Natural killer cell (primary cell): Measurements from ENCODE around the gene XIAP. TPM values are rescaled to one million over a fixed set of nuclear protein-coding genes. Genes with fewer than 3 reads are reported as not detected.
A peak's percentile ranks its signal among the peaks of the same experiment; 100 is the strongest.

Experiments
- ATAC-seq, 3 donors: fragments of 150-1000 bp in 2 of 3; fragments of 200-7000 bp in 1 of 3; cut with Tn5 transposase; 1 replicate in 1 of 3; 2 replicates in 2 of 3; pipeline ENCODE4 v1.10.0; 2021; ENCODE audit warnings: mild to moderate bottlenecking in 2 of 3, moderate library complexity in 2 of 3
- DNase-seq, 2 donors: peaks; one replicate each; pipeline versions ENCODE4 v3.0.0 to v3.0.0-alpha.2; 2013 to 2021; ENCODE audit warnings: mixed read lengths in 1 of 2
- H3K27ac ChIP-seq: one replicate; pipeline ENCODE4 v1.5.1; 2013; ENCODE audit warnings: mild to moderate bottlenecking, low read length
- H3K27me3 ChIP-seq: one replicate; pipeline ENCODE4 v1.6.1; 2013; ENCODE audit warnings: low read length; ENCODE audit not compliant: control insufficient read depth, insufficient read depth
- H3K36me3 ChIP-seq: one replicate; pipeline ENCODE4 v1.6.1; 2013; ENCODE audit warnings: low read length; ENCODE audit not compliant: control insufficient read depth, insufficient read depth
- H3K4me1 ChIP-seq: one replicate; pipeline ENCODE4 v1.6.1; 2013; ENCODE audit warnings: low read length; ENCODE audit not compliant: control insufficient read depth, insufficient read depth
- H3K4me3 ChIP-seq: one replicate; pipeline ENCODE4 v1.5.1; 2013; ENCODE audit warnings: low read length
- H3K9me3 ChIP-seq: one replicate; pipeline ENCODE4 v1.6.1; 2013; ENCODE audit warnings: low read length; ENCODE audit not compliant: control insufficient read depth, insufficient read depth
- H3K27ac Mint-ChIP-seq, 2 donors: one replicate each; pipeline ENCODE4 v1.8.0; 2022; ENCODE audit warnings: mild to moderate bottlenecking in 2 of 2, mixed read lengths in 2 of 2, moderate library complexity in 1 of 2
- H3K27me3 Mint-ChIP-seq, 2 donors: one replicate each; pipeline ENCODE4 v1.8.0; 2022; ENCODE audit warnings: low read depth in 2 of 2, mixed read lengths in 2 of 2
- H3K36me3 Mint-ChIP-seq: one replicate; pipeline ENCODE4 v1.8.0; 2022; ENCODE audit warnings: mixed read lengths
- H3K4me1 Mint-ChIP-seq, 2 donors: one replicate each; pipeline ENCODE4 v1.8.0; 2022; ENCODE audit warnings: mixed read lengths in 2 of 2
- H3K4me3 Mint-ChIP-seq: one replicate; pipeline ENCODE4 v1.8.0; 2022; ENCODE audit warnings: mild to moderate bottlenecking, moderate library complexity, mixed read lengths
- H3K9me3 Mint-ChIP-seq, 2 donors: one replicate each; pipeline ENCODE4 v1.8.0; 2022; ENCODE audit warnings: mixed read lengths in 2 of 2
- CTCF ChIP-seq: fragments of 200-600 bp; IDR thresholded peaks from one replicate; pipeline ENCODE4 v1.8.0; 2022; ENCODE audit warnings: antibody characterized with exemption
- WGBS: methylation state at CpG from one replicate; pipeline ENCODE4 v1.1.7; 2013; ENCODE audit warnings: missing lambda C conversion rate; ENCODE audit not compliant: insufficient coverage; 5-methylcytosine and 5-hydroxymethylcytosine counted together
- intact Hi-C: fragments of 100-400 bp; cut with micrococcal nuclease; formaldehyde crosslinking; loops from one replicate; pipeline ENCODE4 v1.14.2; 2022
- total RNA-seq, 4 donors: library from RNA; stranded (reverse); fragments of 120-200 nt in 1 of 4; gene quantifications; one replicate each; pipeline versions ENCODE4 v1.2.3 to v1.2.4, GENCODE V29; 2013 to 2022

XIAP gene
- total RNA-seq, 3 donors from 2014 or later (not counting 1 experiment from before 2014, with no cell fraction given): 32.2 to 44.9 (median 40.2) TPM

- no peaks in the 10 kb centered on the region for H3K9me3 Mint-ChIP-seq
- intact Hi-C loops: no loop called here
- DNase-seq: no peak
- no CpG with 5 or more reads among the region's 4 CpGs for WGBS
- Histone ChIP-seq H3K27me3 (no peaks in the 10 kb centered on the region), H3K4me3 (no peak overlapping the region), H3K36me3 (peaks cover 5% of the 10 kb centered on the region), H3K27ac (no peak overlapping the region), H3K9me3 (no peaks in the 10 kb centered on the region), H3K4me1 (no peaks in the 10 kb centered on the region)
- H3K4me1 Mint-ChIP-seq: peaks cover 0 to 14% of the 10 kb centered on the region in 2 donors
- TF ChIP-seq CTCF: no peak
- no peak overlapping the region for H3K4me3 Mint-ChIP-seq
- H3K27ac Mint-ChIP-seq: peak overlapping the region in 1 of 2 donors; percentile 58
- no peaks in the 10 kb centered on the region for H3K36me3 Mint-ChIP-seq
- ATAC-seq: no peak
- no peaks in the 10 kb centered on the region for H3K27me3 Mint-ChIP-seq
Observed at GRCh38 chrX:123909523-123909922, 49.7 kb downstream of the XIAP start.

GRCh38 chrX:123917069-123917468, 57.2 kb downstream of the XIAP start:
- ATAC-seq (no peak), DNase-seq (no peak)
- H3K4me1 ChIP-seq: no peaks in the 10 kb centered on the region
- Mint-ChIP-seq H3K4me3 (no peak overlapping the region), H3K9me3 (no peaks in the 10 kb centered on the region), H3K36me3 (no peaks in the 10 kb centered on the region), H3K27ac (no peak overlapping the region), H3K27me3 (no peaks in the 10 kb centered on the region), H3K4me1 (no peaks in the 10 kb centered on the region)
- H3K27ac ChIP-seq: no peak overlapping the region
- no peak overlapping the region for H3K4me3 ChIP-seq
- intact Hi-C loops: no loop called here
- H3K9me3 ChIP-seq: no peaks in the 10 kb centered on the region
- H3K36me3 ChIP-seq: no peaks in the 10 kb centered on the region
- H3K27me3 ChIP-seq: no peaks in the 10 kb centered on the region
- TF ChIP-seq CTCF: no peak

- no peak overlapping the region for H3K4me3 ChIP-seq
- WGBS: 100% methylated on average over 2 of the region's 4 CpGs
- no peak for ATAC-seq
- Mint-ChIP-seq H3K27me3 (no peaks in the 10 kb centered on the region), H3K4me3 (no peak overlapping the region), H3K4me1 (no peaks in the 10 kb centered on the region), H3K9me3 (no peaks in the 10 kb centered on the region), H3K27ac (no peak overlapping the region), H3K36me3 (no peaks in the 10 kb centered on the region)
- no peaks in the 10 kb centered on the region for H3K27me3 ChIP-seq
- H3K27ac ChIP-seq: no peak overlapping the region
- H3K4me1 ChIP-seq: no peaks in the 10 kb centered on the region
- no peak for TF ChIP-seq CTCF
- intact Hi-C loops: no loop called here
- H3K36me3 ChIP-seq: no peaks in the 10 kb centered on the region
- DNase-seq: no peak
- H3K9me3 ChIP-seq: no peaks in the 10 kb centered on the region
Observed at GRCh38 chrX:123918106-123918721, 58.4 kb downstream of the XIAP start.
